RWPE2 (cell line): ENCODE data around the gene MRPL11.
A peak's percentile ranks its signal among the peaks of the same experiment; 100 is the strongest.

Experiments
- ATAC-seq: fragments of 200-7000 bp; cut with Tn5 transposase; 3 replicates; pipeline ENCODE4 v1.9.1; 2021; ENCODE audit warnings: low read depth
- DNase-seq: peaks from one replicate; pipeline ENCODE4 v3.0.0-alpha.2; 2020; ENCODE audit warnings: low spot score
- H3K27ac ChIP-seq: fragments of 450-650 bp; 2 replicates; pipeline ENCODE4 v1.5.1; 2017; ENCODE audit warnings: mild to moderate bottlenecking; ENCODE audit not compliant: poor library complexity, severe bottlenecking
- H3K27me3 ChIP-seq: fragments of 250-450 bp; sonication (Bioruptor Pico); 2 replicates; pipeline ENCODE4 v1.5.1; 2021; ENCODE audit warnings: mild to moderate bottlenecking, moderate library complexity; ENCODE audit not compliant: insufficient read depth, poor library complexity, severe bottlenecking
- H3K36me3 ChIP-seq: fragments of 250-450 bp; sonication (Bioruptor Pico); 2 replicates; pipeline ENCODE4 v1.5.1; 2020; ENCODE audit warnings: low read depth, mild to moderate bottlenecking, moderate library complexity
- H3K4me1 ChIP-seq: fragments of 250-450 bp; sonication (Bioruptor Pico); 2 replicates; pipeline ENCODE4 v1.5.1; 2021; ENCODE audit warnings: mild to moderate bottlenecking, moderate library complexity; ENCODE audit not compliant: insufficient read depth, poor library complexity, severe bottlenecking
- H3K4me3 ChIP-seq: fragments of 250-450 bp; sonication (Bioruptor Pico); 2 replicates; pipeline ENCODE4 v1.5.1; 2021; ENCODE audit warnings: mild to moderate bottlenecking, moderate library complexity; ENCODE audit not compliant: severe bottlenecking
- H3K9me3 ChIP-seq: fragments of 250-450 bp; sonication (Bioruptor Pico); 2 replicates; pipeline ENCODE4 v1.5.1; 2021; ENCODE audit warnings: mild to moderate bottlenecking, moderate library complexity; ENCODE audit not compliant: severe bottlenecking
- CTCF ChIP-seq: fragments of 450-650 bp; IDR thresholded peaks from one replicate; pipeline ENCODE4 v1.5.1; 2017; ENCODE audit warnings: mild to moderate bottlenecking, moderate library complexity; ENCODE audit not compliant: poor library complexity, severe bottlenecking

Gene MRPL11

DNA sequence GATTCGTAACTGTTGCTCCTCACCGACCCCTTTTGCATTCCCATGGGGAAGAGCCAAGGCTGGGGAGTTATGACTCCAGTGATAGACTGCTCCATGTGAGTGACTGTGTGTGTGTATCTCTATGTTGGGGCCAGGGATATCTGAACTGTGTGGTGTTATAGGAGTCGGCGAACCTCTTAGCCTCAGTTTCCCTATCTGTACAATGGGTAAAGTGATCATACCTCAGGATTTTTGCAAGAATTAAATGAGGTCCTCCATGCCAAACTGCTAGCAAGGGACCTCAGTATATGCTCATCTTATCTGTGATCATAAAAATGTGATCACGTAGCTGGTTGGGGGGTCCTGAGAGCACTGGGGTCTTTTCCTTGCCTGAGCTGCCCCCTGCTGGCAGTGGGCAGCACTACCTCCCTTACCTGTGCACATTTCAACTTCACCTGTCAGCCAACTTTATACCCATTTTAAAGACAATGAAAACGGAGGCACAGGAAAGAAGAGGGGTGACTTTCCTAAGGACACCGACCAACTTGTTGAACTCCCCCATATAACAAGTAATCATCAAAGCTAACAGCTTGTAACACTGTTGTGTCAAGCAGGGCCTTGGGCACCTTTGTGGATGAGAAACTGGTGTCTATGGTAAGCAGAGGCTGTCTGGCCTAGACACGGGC, 40.2 kb upstream of the MRPL11 start:
- peak overlapping the region; percentile 48 for H3K4me3 ChIP-seq
- H3K36me3 ChIP-seq = peaks cover 4% of the 10 kb centered on the region; the same call in 1 of the 2 replicates
- no peak for DNase-seq
- H3K9me3 ChIP-seq = no peaks in the 10 kb centered on the region
- no peaks in the 10 kb centered on the region for H3K27me3 ChIP-seq
- H3K4me1 ChIP-seq = no peaks in the 10 kb centered on the region
- ATAC-seq = no peak
- peak overlapping the region; percentile 78 for H3K27ac ChIP-seq
- peak; percentile 85 for TF ChIP-seq CTCF

DNA sequence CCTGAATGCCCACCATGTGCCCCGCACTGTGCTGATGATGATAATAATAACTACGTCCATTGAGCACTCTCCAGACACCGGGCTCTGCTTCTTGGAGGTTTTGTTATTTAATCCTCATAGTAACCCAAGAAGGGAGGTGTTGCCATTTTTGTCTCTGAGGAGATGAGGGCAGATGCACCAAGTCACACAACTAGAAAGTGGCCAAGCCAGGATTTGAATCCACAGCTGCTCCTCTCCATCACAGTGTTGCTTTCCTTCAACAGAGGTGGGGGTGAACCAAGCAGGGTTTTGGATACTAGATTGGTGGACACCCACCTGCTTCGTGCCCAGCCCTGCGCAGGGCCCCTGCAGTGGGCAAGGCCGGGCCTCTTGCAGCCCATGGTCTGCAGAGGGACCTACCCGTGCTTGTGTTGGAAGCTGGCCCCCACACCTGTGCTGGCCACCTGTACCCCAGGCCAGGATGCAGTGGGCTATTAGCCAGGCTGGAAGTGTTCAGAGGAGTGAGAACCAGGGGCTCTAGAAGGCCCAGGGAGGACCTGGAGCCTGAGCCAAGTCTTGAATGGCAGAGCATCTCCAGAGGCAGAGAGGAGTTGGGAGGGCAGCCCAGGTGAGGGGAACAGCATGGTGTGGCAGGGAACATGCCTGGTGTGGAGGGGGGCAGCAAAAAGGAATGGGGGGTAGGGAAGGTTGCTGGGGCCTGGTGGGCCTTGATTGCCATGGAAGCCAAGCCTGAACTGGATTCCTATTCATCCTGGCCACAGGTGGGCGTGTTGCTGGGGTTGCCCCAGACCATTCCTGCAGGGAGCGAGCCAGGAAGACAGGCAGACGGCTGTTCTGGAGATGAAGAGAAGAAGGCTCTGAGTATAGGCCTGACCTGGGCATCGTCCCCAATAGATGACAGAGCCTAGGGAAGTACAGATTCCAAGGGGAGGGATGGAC, 38.9 kb upstream of the MRPL11 start:
- TF ChIP-seq CTCF = no peak
- no peaks in the 10 kb centered on the region for H3K27me3 ChIP-seq
- no peak for ATAC-seq
- H3K36me3 ChIP-seq = peaks cover 15% of the 10 kb centered on the region
- no peak for DNase-seq
- H3K4me3 ChIP-seq = no peak overlapping the region
- no peak overlapping the region for H3K27ac ChIP-seq
- no peaks in the 10 kb centered on the region for H3K4me1 ChIP-seq
- no peaks in the 10 kb centered on the region for H3K9me3 ChIP-seq

DNA sequence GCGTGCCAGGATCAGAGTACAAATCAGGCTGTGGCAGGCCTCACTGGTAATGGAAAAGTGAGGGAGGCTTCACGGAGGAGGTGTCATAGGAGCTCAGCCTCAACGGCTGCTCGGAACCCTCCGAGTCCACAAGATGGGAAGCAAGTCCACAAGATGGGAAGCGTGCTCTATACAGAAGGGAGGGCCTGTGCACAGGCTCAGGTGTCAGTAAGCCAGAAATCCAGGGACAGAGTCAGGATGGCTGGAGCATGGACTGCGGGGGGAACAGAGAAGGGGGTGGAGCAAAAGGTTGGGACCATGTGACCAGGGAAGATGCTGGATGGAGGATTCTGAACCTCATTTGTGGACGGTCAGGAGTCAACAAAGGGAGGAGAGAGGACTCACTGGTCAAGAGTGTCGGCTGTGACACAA, 38.2 kb upstream of the MRPL11 start:
- H3K27me3 ChIP-seq = no peaks in the 10 kb centered on the region
- no peaks in the 10 kb centered on the region for H3K9me3 ChIP-seq
- peaks cover 14% of the 10 kb centered on the region; the same call in 1 of the 2 replicates for H3K36me3 ChIP-seq
- no peak overlapping the region for H3K27ac ChIP-seq
- H3K4me1 ChIP-seq = no peaks in the 10 kb centered on the region
- no peak for ATAC-seq
- H3K4me3 ChIP-seq = no peak overlapping the region
- DNase-seq = no peak
- no peak for TF ChIP-seq CTCF

GRCh38 chr11:66476173-66476840, 37.7 kb upstream of the MRPL11 start:
- H3K36me3 ChIP-seq = peaks cover 18% of the 10 kb centered on the region
- no peak overlapping the region for H3K27ac ChIP-seq
- no peak for TF ChIP-seq CTCF

More at GRCh38 chr11:66476173-66476840, 37.7 kb upstream of the MRPL11 start:
- Histone ChIP-seq H3K27me3 (no peaks in the 10 kb centered on the region), H3K4me1 (no peaks in the 10 kb centered on the region), H3K9me3 (no peaks in the 10 kb centered on the region), H3K4me3 (no peak overlapping the region)
- no peak for DNase-seq
- ATAC-seq = no peak
